Occipital lobe (tissue), 2 donors: ENCODE results near the gene DLEC1. TPM values are rescaled to one million over a fixed set of nuclear protein-coding genes. Genes with fewer than 3 reads are reported as not detected.

Experiments used
- DNase-seq: peaks from one replicate; lab custom pipeline; 2025; lab: John Stamatoyannopoulos, UW
- total RNA-seq: library from RNA; depleted of rRNA; stranded (reverse); fragments of >200 nt; gene quantifications from one replicate; pipeline ENCODE4 v1.2.3, GENCODE V29; 2014

The DLEC1 gene
- total RNA-seq, 1 donor from 2014 or later: 0.78 TPM

DNA sequence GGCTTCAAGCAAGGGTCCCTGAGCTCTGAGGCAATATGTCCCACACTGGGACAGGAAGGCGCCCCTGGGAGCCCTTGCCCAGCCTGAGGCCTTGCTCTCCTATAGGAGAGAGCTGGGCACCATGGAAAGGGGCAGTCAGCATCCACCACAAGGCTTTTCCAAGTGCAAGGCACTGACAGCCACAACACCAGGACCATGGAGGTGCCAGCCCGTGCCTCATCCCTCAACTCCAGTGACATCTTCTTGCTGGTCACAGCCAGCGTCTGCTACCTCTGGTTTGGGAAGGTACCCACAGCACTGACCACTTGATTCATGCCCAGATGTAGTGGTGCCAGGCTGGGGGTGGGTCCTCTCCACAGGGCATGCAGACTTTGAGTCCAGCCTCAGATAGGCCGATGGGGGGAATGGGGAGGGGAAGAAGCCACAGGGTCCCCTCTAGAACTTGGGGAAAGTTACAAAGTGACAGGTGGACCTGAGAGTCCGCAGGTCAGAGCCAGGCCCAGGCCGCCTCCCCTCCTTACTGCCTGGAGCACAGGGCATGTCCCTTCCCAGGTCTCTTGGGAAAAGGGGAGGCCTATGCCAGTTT, 36.6 kb upstream of the DLEC1 start:
- DNase-seq: no peak

DNA sequence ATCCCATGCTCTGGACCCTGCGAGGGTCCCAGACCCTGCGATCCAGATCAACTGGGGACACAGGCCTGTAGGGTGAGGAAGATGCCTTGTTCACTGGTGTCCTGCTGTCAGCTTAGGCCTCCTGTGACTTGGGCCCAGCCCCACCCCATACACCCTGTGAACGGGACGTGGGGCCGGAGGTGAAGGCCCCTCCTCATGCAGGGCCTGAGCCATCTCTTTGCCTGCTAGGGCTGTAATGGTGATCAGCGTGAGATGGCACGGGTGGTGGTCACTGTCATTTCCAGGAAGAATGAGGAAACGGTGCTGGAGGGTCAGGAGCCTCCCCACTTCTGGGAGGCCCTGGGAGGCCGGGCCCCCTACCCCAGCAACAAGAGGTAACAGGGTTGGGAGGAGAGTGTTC, 36.1 kb upstream of the DLEC1 start:
- no peak for DNase-seq

DNA sequence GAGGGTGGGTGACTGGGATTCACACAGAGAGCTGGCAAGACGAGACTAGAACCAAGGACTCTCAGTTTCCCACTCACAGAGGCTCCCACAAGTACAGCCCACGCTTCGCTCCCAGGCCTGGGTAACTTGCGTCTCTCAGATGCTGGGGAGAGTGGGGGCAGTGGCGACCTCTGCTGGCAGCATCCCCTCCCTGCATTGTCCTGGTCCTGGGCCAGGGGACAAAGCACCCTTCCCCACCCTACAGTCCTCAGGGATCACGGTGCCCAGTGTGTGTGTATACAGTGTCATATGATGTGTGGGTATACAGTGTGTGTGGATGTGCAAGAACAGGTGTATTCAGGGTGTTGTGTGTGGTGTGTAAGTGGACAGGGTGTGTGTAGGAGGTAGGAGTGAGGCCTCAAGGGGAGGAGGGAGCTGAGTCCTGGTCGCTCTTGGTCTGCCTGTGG, 35.6 kb upstream of the DLEC1 start:
- peak; percentile 50 for DNase-seq

DNA sequence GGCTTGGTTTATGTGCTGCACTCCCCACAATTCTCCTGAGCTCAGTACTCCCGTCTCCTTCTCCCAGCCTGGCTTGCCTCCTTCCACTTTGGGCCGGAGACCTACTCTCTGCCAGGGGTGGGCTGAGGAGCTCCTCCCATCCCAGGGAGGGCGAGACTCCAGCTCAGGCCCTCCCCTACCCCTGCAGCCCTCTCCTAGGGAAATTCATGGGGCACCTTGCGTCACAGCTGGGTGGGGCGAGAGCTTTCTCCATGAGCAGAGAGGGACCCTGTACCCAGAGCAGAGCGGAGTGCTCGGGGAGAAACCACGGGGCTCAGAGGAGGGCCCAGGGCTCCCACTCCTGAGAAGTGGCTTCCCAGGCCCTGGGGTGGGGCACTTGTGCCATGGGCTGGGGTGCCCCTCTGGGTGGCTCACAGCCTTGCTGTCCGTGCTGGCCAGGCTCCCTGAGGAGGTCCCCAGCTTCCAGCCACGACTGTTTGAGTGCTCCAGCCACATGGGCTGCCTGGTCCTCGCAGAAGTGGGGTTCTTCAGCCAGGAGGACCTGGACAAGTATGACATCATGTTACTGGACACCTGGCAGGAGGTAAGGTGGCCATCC, 35.1 kb upstream of the DLEC1 start:
- no peak for DNase-seq

DNA sequence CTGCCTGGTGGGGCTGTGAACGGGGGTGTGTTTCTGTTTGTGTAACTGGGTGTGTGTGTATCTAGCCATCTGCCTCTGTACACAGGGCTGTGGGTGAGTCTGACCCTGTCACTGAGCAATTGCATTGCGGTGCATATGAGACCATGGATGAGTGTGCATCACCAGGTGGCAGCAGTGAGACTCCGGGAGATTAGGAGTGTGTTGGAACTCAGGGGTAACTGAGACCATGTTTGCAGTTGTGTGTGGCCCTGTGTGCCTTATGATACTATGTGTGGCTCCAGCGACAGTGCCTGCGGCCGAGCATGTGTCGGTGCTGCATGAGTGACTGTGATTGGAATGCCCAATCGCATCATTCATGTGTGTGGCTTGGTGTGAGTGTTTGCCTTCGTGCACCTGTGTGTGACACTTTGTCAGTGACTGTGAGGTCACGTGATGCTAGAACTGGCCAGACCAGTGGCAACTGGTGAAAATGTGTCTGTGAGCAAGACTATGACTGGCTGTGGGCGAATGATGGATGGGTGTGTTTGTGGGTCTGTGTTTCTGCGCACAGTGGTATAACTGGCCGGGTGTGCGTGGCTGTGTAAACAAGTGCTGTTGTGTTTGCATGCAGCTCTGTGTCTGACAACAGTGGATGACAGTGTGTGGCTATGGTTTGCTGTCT, 34.5 kb upstream of the DLEC1 start:
- DNase-seq: peak; percentile 69

DNA sequence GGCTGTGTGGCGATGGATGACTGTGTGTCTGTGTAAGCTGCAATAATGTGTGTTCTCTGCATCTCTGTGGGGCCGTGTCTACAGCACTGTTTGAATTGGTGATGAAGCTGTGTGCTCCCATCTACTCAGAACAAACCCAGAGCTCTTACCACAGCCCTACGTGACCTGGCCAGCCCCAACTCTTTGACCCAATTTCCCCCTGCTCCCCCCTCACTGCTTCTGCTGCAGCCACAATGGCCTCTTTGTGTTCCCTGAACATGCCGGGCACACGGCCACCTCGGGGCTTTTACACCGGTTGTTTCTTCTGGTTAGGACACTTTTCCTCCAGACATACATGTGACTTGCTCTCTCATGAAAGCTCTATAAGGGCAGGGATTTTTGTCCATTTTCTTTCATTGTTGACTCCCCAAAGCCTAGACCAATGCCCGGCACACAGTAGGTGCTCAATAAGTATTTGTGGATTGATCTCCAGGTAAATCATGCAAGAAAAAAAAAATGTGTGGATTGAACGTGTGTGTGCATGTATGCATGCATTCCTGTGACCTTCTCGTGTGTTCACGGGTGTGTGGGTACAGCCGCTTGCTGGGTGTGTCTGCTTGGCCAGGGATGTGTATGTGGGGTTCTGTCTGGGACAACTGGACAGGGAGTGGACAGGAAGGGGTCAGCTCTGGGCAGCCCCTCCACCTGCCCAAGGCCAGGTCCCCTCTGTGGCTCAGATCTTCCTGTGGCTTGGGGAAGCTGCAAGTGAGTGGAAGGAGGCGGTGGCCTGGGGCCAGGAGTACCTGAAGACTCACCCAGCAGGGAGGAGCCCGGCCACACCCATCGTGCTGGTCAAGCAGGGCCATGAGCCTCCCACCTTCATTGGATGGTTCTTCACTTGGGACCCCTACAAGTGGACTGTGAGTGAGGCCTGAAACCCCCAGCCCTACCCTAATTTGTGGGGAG, 33.7 kb upstream of the DLEC1 start:
- peak; percentile 82 for DNase-seq

DNA sequence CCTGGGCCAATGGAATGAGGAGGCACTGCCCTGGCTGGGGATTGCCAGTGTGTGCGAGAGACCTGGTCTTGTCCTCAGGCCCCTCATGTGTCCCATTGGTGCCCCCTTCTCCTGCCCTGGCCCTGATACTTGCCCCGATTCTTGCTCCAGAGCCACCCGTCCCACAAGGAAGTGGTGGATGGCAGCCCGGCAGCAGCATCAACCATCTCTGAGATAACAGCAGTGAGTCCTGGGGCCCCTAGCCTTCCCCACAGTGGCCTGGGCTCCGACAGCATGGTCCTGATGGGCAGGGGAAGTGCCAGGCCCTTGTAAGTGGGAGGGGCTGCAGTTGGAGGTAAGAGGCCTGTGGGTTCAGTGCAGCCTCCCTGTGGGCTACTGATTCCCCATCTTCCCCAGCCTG, 33.0 kb upstream of the DLEC1 start:
- DNase-seq: no peak

DNA sequence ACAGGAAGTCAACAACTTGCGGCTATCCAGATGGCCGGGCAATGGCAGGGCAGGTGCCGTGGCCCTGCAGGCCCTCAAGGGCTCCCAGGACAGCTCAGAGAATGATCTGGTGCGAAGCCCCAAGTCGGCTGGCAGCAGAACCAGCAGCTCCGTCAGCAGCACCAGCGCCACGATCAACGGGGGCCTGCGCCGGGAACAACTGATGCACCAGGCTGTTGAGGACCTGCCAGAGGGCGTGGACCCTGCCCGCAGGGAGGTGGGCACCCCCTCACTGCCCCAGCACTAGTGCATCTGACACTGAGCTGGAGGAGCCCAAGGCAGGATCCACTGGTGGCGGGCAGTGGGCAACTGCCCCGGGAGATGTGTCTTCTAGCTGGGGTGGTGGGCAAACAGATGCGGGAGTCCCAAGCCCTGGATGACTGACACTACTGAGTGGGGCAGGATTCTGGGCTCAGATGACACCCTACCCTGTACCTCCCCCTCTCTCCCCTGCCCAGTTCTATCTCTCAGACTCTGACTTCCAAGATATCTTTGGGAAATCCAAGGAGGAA, 32.5 kb upstream of the DLEC1 start:
- DNase-seq: no peak

DNA sequence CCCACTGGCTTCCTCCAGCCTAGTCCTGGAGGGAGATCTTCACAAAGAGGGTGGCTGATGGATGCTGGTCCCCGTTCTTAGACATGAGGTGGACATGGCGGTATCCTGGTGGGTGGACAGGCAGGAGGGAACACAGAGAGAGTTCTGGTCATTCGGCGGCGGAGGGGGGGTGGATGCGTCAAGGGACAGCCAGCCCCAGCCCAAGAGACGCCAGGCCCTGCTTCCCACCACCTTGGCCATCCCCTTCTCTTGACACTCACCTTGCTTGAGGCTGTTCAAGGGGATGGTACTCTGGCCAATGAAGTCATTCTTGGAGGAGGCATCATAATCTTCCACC, 31.3 kb upstream of the DLEC1 start:
- DNase-seq: no peak

DNA sequence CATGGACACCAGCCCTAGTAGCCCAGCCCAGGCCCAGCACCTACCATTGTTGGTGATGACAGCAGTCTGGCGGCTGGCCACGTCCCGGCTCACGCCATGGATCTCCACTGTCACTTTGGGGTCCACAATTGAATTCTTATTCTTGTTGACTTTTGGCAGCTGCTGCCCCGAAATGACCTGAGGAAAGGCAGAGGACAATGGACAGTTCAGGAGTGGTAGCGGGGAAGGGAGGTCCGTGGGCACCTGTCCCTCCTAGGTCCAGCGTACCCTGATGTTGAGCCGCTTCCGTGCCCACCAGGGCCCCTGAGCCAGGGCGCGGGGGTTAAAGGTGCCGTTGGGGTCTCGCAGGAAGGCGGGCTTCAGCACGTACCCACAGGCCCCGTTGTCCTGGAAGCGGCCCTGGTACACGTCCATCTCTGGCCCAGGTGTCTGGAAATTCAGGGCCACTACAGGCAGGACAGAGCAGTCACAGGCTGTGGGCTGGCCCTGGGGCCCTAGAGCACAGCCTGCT, 30.8 kb upstream of the DLEC1 start:
- DNase-seq: no peak

DNA sequence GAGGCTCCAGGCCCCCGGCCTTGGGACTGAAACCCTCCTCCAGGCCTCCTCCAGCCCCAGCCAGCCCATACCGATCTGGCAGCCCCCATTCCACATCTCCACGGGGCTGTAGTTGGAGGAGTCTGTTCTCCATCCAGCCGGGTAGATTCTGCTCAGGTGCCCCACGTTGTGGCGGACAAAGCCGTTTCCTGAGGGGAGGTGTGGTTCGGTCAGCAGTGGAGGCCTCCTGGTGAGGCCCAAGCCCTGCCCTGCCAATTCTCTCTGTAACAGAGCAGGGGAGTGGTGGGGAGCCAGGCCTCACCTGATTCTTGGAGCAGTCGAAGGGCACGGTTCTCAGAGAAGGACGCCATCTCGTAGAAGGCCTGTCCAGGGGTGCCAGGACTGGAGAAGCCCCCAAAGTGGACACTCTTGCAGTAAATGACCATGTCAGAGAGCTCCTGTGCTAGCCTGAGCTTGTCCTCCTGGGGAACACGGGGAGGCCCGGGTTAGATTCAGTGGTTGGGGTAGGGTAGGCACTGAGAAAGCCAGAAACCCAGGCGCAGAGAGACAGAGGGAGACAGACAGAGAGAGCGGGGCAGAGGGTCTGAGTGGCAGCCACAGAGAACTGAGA, 29.9 kb upstream of the DLEC1 start:
- DNase-seq: no peak

DNA sequence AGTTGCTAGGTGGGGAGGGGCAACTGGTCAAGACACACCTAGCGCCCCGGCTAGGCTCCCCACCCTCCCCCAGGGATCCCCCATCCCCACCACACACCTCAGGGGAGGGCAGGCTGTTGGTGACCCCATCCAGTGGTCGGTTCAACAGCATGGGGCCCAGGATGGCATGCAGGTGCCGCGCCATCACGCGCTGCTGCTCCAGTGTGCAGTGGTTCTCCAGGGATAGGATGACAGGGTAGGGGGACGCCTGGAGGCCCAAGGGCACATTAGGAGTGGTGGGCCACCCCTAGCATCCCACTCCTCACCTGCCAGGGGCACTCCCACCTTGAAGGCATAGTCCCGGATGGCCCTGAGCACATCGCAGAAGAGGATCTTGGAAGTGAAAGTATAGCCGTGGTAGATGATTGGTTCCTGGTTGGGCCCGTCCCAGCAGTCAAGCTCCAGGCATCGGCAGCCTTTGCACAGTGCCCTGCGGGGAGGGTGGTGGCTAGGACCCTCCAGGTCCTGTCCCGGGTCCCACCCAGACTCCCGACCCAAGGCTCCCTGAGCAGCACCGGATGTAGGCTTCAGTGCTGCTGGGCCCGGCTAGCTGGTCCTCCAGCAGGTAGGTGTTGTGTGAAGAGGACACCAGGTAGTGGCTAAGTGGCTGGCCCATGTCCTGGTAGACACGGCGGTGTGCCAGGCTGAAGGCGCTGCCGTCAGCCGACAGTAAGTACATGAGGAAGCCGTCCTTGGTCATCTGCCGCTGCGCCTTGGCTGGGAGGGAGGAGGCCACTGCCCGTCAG, 29.0 kb upstream of the DLEC1 start:
- DNase-seq: no peak

DNA sequence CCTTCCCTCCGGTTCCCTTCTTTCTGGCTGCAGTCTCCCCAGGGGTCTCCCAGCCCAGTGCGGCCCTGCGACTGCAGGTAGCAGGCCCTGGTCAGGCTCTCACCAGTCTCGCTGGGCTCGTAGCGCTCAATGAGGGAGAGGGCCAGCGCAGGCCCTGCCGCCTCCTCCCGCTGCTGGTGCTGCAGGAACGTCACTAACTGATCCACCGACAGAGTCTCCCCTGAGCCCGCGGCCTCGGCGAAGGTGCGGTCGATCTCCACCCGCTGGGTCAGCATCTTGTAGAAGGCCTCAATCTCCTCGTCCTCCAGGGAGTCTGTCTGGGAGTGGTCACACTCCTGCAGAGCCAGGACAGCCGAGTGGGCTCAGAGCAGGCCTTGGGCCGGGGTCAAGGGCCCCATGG, 27.9 kb upstream of the DLEC1 start:
- DNase-seq: no peak

DNA sequence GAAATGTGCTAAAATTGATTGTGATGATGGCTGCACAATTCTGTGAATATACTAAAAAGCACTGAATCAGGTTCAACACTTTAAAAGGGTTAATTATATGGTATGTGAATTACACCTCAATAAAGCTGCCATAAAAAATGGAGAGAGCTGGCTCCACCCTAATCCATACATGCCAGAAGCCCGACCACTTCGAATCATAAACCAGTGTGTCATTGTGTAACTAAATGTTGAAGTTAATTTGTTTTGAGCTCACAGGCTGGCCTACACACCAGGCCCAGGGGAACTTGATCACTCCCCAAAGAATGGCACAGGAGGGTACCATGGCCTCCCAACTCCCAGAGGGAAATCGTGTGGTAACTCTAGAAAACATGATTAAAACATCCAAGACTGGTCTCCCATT, 23.5 kb upstream of the DLEC1 start:
- no peak for DNase-seq

DNA sequence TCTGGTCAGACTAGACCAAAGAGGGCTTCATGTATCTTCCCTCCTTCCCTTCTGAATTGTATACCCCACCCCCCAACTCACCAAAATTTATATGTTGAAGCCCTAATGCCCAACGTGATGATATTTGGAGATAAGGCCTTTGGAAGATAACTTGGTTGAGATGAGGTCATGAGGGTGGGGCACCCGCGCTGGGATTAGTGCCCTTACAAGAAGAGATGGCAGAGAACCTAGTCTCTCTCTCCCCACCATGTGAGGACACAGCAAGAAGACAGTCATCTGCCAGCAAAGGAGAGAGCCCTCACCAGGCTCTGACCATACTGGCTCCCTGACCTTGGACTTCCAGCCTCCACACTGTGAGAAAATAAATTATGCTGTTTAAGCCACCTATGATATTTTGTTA, 23.0 kb upstream of the DLEC1 start:
- no peak for DNase-seq

DNA sequence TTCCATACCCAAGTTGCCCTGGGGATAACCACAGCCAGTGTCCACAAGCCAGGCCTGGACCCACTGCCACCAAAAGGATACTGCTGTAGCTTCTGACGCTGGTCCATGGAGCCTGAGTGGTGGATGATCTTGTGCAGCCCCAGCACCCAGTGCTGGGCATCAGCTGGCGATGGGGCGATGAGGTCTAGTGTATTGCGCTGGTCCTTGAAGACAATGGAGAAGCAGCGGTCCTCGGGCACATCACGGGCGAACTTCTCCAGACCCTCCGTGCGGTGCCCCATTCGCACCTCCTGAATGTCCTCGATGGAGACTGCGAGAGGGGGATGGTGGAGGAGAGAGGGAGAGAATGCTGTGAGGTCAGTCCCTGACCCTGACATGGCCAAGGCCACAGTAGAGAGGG, 22.6 kb upstream of the DLEC1 start:
- no peak for DNase-seq

DNA sequence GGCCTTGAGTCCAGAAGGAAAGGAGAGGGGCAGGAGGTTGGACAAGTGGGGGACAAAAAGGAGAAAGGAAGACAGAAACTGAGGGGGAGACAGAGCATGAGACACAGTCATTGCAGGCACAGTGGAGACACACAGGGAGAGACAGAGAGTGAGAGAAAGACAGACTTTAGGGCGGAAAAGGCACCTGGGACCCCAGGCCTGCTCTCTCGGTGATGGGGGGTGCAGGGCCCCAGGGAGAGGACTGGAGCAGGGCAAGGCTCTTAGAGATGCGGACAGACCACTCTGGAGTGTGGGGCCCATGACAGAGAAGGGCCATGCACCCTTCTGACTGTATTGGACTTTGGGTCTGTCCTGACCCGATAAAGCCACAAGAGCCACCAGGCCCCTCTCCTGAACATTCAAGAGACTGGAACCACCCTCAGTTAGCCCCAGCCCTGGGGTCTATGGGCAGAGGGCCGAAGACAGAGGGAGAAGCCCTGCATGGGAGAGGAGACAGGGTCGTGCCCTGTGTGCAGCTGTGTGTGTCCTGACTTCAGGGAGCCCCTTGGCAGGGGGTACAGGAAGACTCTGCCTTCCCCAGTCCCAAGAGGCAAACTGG, 22.1 kb upstream of the DLEC1 start:
- DNase-seq: no peak

DNA sequence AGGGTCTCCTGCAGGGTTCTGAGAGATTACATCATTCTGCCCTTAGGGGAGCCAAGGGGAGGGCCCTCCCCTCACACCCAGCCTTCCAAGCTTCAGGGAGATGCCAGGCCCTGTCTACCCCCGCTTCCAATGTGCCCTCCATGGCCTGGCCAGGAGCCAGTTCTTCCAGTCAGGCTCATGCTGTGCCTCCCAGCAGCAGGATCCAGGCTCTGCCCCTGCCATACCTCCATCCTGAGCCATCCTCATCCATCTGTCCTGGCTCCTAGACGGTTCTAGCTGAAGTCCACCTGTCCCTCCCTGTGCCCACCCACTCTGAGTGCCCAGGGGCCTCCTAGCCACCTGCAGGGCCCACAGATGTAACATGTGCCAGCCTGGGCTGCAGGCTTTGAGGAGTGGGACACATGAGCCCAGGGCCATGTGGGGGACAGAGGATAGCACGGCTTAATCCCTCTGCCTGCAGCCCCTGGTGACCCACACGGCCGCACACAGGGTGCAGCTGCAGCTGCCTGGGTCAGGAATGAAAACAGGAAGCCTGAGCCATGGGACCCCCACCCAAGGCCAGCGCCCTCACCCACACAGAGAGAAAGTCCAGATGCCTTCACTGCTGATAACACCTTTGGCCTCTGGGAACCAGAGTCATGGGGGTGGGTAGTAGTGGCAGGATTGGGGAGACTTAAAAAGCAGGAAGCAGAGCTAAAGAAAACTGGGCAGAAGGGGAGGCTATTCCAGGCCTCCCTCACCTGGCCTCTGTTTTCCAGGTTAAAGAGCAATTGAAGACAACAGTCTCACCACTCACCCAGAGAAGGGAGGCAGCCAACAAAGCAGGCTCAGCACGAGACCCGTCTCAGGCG, 21.3 kb upstream of the DLEC1 start:
- DNase-seq: no peak
